CD4-positive, alpha-beta T cell (primary cell): ENCODE data around the gene MPHOSPH6. TPM values are rescaled to one million over a fixed set of nuclear protein-coding genes. Genes with fewer than 3 reads are reported as not detected.

Experiments used
- ATAC-seq: fragments of 200-7000 bp; cut with Tn5 transposase; one replicate; pipeline ENCODE4 v1.10.0; 2022; ENCODE audit warnings: mild to moderate bottlenecking; ENCODE audit not compliant: poor library complexity
- CTCF ChIA-PET: fragments of 350-600 bp; sonication (Branson Sonifier 250); formaldehyde crosslinking; loops from one replicate; lab custom pipeline; 2021; ENCODE audit warnings: antibody characterized with exemption, inconsistent platforms; lab: Charles Lee
- POLR2A ChIA-PET: fragments of 350-600 bp; sonication (Branson Sonifier 250); formaldehyde crosslinking; loops from one replicate; lab custom pipeline; 2021; ENCODE audit warnings: antibody characterized with exemption, inconsistent platforms; lab: Charles Lee
- DNase-seq, 14 experiments: peaks; one replicate each; pipeline ENCODE4 v3.0.0-alpha.2; 2013 to 2020; ENCODE audit warnings: mixed read lengths in 2 of 14
- H3K27ac ChIP-seq, 2 donors: one replicate each; pipeline versions ENCODE4 v1.5.1 to v1.7.0; 2013; ENCODE audit warnings: low read length in 2 of 2, low read depth in 1 of 2, mild to moderate bottlenecking in 1 of 2
- H3K27me3 ChIP-seq, 2 experiments: 1 replicate in 1 of 2; 2 replicates in 1 of 2; pipeline versions ENCODE4 v1.6.1 to v1.7.0; 2013; ENCODE audit warnings: low read length in 2 of 2, control low read depth in 1 of 2, mild to moderate bottlenecking in 1 of 2, moderate library complexity in 1 of 2; ENCODE audit not compliant: insufficient read depth in 2 of 2, control insufficient read depth in 1 of 2
- H3K36me3 ChIP-seq: one replicate; pipeline ENCODE4 v1.6.1; 2013; ENCODE audit warnings: low read length, control low read depth; ENCODE audit not compliant: insufficient read depth
- H3K4me1 ChIP-seq: one replicate; pipeline ENCODE4 v1.6.1; 2013; ENCODE audit warnings: low read length, control low read depth; ENCODE audit not compliant: insufficient read depth
- H3K4me3 ChIP-seq: one replicate; pipeline ENCODE4 v1.5.1; 2013; ENCODE audit warnings: mild to moderate bottlenecking, low read length, moderate library complexity
- H3K9me3 ChIP-seq, 2 experiments: 1 replicate in 1 of 2; 2 replicates in 1 of 2; pipeline versions ENCODE4 v1.6.1 to v1.7.0; 2013; ENCODE audit warnings: low read length in 2 of 2, mild to moderate bottlenecking in 2 of 2, control low read depth in 1 of 2, moderate library complexity in 1 of 2; ENCODE audit not compliant: control insufficient read depth in 1 of 2, insufficient read depth in 1 of 2
- H3K27ac Mint-ChIP-seq: one replicate; pipeline ENCODE4 v1.8.0; 2020; ENCODE audit warnings: mixed read lengths
- H3K27me3 Mint-ChIP-seq: one replicate; pipeline ENCODE4 v1.8.0; 2021; ENCODE audit warnings: mixed read lengths
- H3K36me3 Mint-ChIP-seq: one replicate; pipeline ENCODE4 v1.8.0; 2021; ENCODE audit warnings: low read depth, mixed read lengths
- H3K4me1 Mint-ChIP-seq: one replicate; pipeline ENCODE4 v1.8.0; 2021; ENCODE audit warnings: low read depth, mixed read lengths
- H3K4me3 Mint-ChIP-seq: one replicate; pipeline ENCODE4 v1.8.0; 2020; ENCODE audit warnings: mild to moderate bottlenecking, mixed read lengths
- H3K9me3 Mint-ChIP-seq: one replicate; pipeline ENCODE4 v1.8.0; 2020; ENCODE audit warnings: mixed read lengths
- CTCF ChIP-seq: fragments of 200-600 bp; IDR thresholded peaks from one replicate; pipeline ENCODE4 v1.8.0; 2022; ENCODE audit warnings: antibody characterized with exemption, mild to moderate bottlenecking
- intact Hi-C, 2 experiments: fragments of 100-400 bp; cut with DNase I in 1 of 2; cut with micrococcal nuclease in 1 of 2; formaldehyde crosslinking; loops; one replicate each; pipeline versions ENCODE4 v1.15.1 to v1.9.0; 2023 to 2025; cut with DNase I, micrococcal nuclease
- total RNA-seq, 174 experiments: library from RNA in 2 of 174; stranded (reverse) in 2 of 174; gene quantifications; one replicate each; pipeline ENCODE4 v1.2.3 and lab custom pipeline; 2021 to 2026

The MPHOSPH6 gene
- total RNA-seq, 2 experiments from 2014 or later: 14.3 to 15.5 TPM

DNA sequence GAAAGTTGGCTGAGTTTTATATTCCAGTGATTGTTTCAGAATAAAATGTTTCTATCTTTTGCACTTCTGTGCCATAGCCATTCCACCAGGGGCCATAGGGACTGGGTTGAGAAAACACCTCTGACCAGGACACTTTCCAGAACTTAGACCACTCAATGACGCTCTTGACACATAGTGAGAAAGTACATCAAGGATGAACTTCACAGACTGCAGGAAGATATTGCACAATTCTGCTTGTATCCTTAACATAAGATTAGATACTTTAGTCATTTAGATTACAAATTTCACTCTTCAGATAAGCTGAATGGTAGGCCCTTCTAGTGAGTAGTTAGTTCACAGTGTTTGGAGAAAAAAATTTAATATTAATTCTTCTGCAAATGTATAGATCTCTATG lies 13.0 kb upstream of the MPHOSPH6 start:
- Mint-ChIP-seq H3K27ac (no peak overlapping the region), H3K36me3 (no peaks in the 10 kb centered on the region), H3K9me3 (no peaks in the 10 kb centered on the region), H3K4me3 (no peak overlapping the region), H3K27me3 (peaks cover 47% of the 10 kb centered on the region), H3K4me1 (no peaks in the 10 kb centered on the region)
- H3K4me3 ChIP-seq: no peak overlapping the region
- ChIA-PET CTCF (no interaction called here), POLR2A (no interaction called here)
- H3K4me1 ChIP-seq: no peaks in the 10 kb centered on the region
- H3K9me3 ChIP-seq: no peaks in the 10 kb centered on the region
- intact Hi-C loops: no loop called here
- DNase-seq: no peak
- TF ChIP-seq CTCF: no peak
- no peaks in the 10 kb centered on the region for H3K36me3 ChIP-seq
- H3K27ac ChIP-seq: no peak overlapping the region
- H3K27me3 ChIP-seq: peaks cover 0 to 4% of the 10 kb centered on the region in 2 experiments
- ATAC-seq: no peak

DNA sequence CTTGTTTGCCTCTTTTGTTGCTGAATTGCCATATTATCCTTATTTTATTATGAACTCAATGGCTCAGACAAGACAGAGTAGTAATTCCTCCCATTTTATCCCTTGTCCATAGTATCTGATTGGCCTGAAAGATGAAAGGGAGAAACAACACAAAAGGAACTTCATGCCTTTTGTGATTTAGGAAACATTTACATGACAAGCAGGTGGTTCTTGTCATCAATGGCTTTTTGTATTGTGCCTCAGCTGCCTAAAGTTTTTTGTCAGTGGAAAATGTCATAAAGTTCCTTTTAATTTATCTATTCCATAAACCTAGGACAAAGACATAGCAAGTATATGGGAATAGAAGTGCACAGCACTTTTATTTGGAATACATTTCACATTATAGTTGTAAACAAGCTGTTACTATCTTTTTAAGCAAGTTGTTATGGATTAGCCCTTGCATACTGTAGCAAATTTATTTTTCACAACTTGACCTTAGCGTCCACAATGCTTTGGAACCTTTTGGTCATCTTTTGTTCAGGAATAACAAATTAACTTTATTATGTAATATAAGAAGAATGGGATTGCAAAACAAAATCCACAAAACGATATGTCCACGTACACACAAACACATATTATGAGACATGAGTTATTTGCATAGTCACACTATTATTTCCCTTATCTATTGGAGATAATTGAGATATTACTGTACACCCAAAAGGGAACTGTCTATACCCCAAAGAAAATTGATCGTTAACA lies 12.4 kb upstream of the MPHOSPH6 start:
- no peak overlapping the region for H3K27ac ChIP-seq
- DNase-seq (no peak), ATAC-seq (no peak)
- no peaks in the 10 kb centered on the region for H3K4me1 ChIP-seq
- no peaks in the 10 kb centered on the region for H3K4me1 Mint-ChIP-seq
- no peaks in the 10 kb centered on the region for H3K36me3 Mint-ChIP-seq
- no peak overlapping the region for H3K27ac Mint-ChIP-seq
- POLR2A ChIA-PET: no interaction called here
- intact Hi-C loops: no loop called here
- H3K36me3 ChIP-seq: no peaks in the 10 kb centered on the region
- no peaks in the 10 kb centered on the region for H3K9me3 ChIP-seq
- H3K4me3 Mint-ChIP-seq: no peak overlapping the region
- peaks cover 0 to 4% of the 10 kb centered on the region in 2 experiments for H3K27me3 ChIP-seq
- no peaks in the 10 kb centered on the region for H3K9me3 Mint-ChIP-seq
- TF ChIP-seq CTCF: no peak
- CTCF ChIA-PET: no interaction called here
- H3K4me3 ChIP-seq: no peak overlapping the region
- H3K27me3 Mint-ChIP-seq: peaks cover 48% of the 10 kb centered on the region

- no peak for TF ChIP-seq CTCF
- Mint-ChIP-seq H3K36me3 (no peaks in the 10 kb centered on the region), H3K27me3 (peaks cover 45% of the 10 kb centered on the region), H3K27ac (no peak overlapping the region), H3K4me3 (no peak overlapping the region), H3K9me3 (no peaks in the 10 kb centered on the region), H3K4me1 (no peaks in the 10 kb centered on the region)
- no peak for DNase-seq
- no peak overlapping the region for H3K27ac ChIP-seq
- no peaks in the 10 kb centered on the region for H3K36me3 ChIP-seq
- ChIA-PET POLR2A (interaction anchor here (1.0 kb wide), 1 partner anchor 11 kb away, joined by 3 read pairs; the partner anchor contains the start of gene MPHOSPH6), CTCF (no interaction called here)
- no peaks in the 10 kb centered on the region for H3K9me3 ChIP-seq
- intact Hi-C loops: no loop called here
- H3K4me1 ChIP-seq: no peaks in the 10 kb centered on the region
- ATAC-seq: no peak
- H3K4me3 ChIP-seq: no peak overlapping the region
- peaks cover 0 to 4% of the 10 kb centered on the region in 2 experiments for H3K27me3 ChIP-seq
Observed at GRCh38 chr16:82181461-82182185, 11.6 kb upstream of the MPHOSPH6 start.
